Skin of body (tissue), 2 donors: Measurements from ENCODE around the gene ZNF334. TPM values are rescaled to one million over a fixed set of nuclear protein-coding genes. Genes with fewer than 3 reads are reported as not detected.
A peak's percentile ranks its signal among the peaks of the same experiment; 100 is the strongest.

Experiments used
- DNase-seq: peaks from one replicate; lab custom pipeline; 2025; lab: John Stamatoyannopoulos, UW
- total RNA-seq: library from RNA; depleted of rRNA; stranded (reverse); fragments of >200 nt; gene quantifications from one replicate; pipeline ENCODE4 v1.2.3, GENCODE V29; 2014

The ZNF334 gene
- total RNA-seq, 1 donor from 2014 or later = 7.6 TPM

- DNase-seq = no peak
Observed at GRCh38 chr20:46488451-46488850, 24.9 kb downstream of the ZNF334 start.

GRCh38 chr20:46487628-46488027, 25.7 kb downstream of the ZNF334 start:
- no peak for DNase-seq

- no peak for DNase-seq
Observed at GRCh38 chr20:46485431-46485830, 27.9 kb downstream of the ZNF334 start.

- DNase-seq = no peak
Observed at GRCh38 chr20:46484954-46485353, 28.4 kb downstream of the ZNF334 start.

- DNase-seq = no peak
Observed at GRCh38 chr20:46483879-46484278, 29.5 kb downstream of the ZNF334 start.

- DNase-seq = no peak
Observed at GRCh38 chr20:46482864-46483263, 30.5 kb downstream of the ZNF334 start.

GRCh38 chr20:46477640-46478039, 35.7 kb downstream of the ZNF334 start:
- DNase-seq = no peak

- DNase-seq = no peak
Observed at GRCh38 chr20:46477225-46477624, 36.1 kb downstream of the ZNF334 start.

GRCh38 chr20:46468508-46468907, 44.9 kb downstream of the ZNF334 start:
- DNase-seq = no peak

- DNase-seq = no peak
Observed at GRCh38 chr20:46464451-46464850, 48.9 kb downstream of the ZNF334 start.

GRCh38 chr20:46463852-46464251, 49.5 kb downstream of the ZNF334 start:
- DNase-seq = no peak

- DNase-seq = no peak
Observed at GRCh38 chr20:46461808-46462207, 51.6 kb downstream of the ZNF334 start.

- peak; percentile 6 for DNase-seq
Observed at GRCh38 chr20:46458866-46459750, 54.3 kb downstream of the ZNF334 start.

GRCh38 chr20:46456255-46457028, 56.9 kb downstream of the ZNF334 start:
- no peak for DNase-seq

GRCh38 chr20:46455729-46456128, 57.6 kb downstream of the ZNF334 start:
- no peak for DNase-seq

Other genes starting within 250 kb of the ZNF334 start
- 0.89 TPM for gene CDH22, start 205.1 kb downstream of the ZNF334 start, total RNA-seq
- 33.5 TPM for gene ELMO2, start 106.9 kb downstream of the ZNF334 start, total RNA-seq
- not detected for gene OCSTAMP, start 37.1 kb upstream of the ZNF334 start, total RNA-seq
- 1.8 TPM for gene SLC13A3, start 137.9 kb upstream of the ZNF334 start, total RNA-seq
- 17.5 TPM for gene TP53RK, start 175.9 kb upstream of the ZNF334 start, total RNA-seq
- gene SLC2A10, start 196.1 kb upstream of the ZNF334 start, total RNA-seq = 16.0 TPM